OCI-LY7 (cell line): ENCODE data around the gene HCN1. TPM values are rescaled to one million over a fixed set of nuclear protein-coding genes. Genes with fewer than 3 reads are reported as not detected.

Experiments
- BruUV-seq: library from RNA; stranded (reverse); fragments of 400-500 nt; replicated peaks from 2 replicates; lab custom pipeline; 2021; lab: Mats Ljungman, UMichigan
- CTCF ChIA-PET: fragments of 300-600 bp; sonication (Branson Sonifier 250); formaldehyde crosslinking; loops from one replicate; lab custom pipeline; 2022; ENCODE audit warnings: antibody characterized with exemption; ENCODE audit not compliant: unreplicated experiment; lab: Charles Lee
- POLR2A ChIA-PET: fragments of 300-600 bp; sonication (Branson Sonifier 250); formaldehyde crosslinking; loops from one replicate; lab custom pipeline; 2022; ENCODE audit warnings: antibody characterized with exemption; lab: Charles Lee
- DNase-seq: peaks from one replicate; pipeline ENCODE4 v3.0.0-alpha.2; 2015; ENCODE audit warnings: low spot score
- H2AFZ ChIP-seq: fragments of 200-600 bp; sonication (generic), shearing (Covaris generic); 2 replicates; pipeline ENCODE4 v1.6.1; 2014; ENCODE audit warnings: mild to moderate bottlenecking, antibody characterized with exemption, low read length, moderate library complexity
- H3K27ac ChIP-seq: fragments of 200-600 bp; sonication (generic); 2 replicates; pipeline ENCODE4 v1.5.1; 2014; ENCODE audit warnings: mixed run types, low read depth, mild to moderate bottlenecking, moderate library complexity, low read length, inconsistent platforms; ENCODE audit not compliant: poor library complexity, severe bottlenecking
- H3K36me3 ChIP-seq: fragments of 200-600 bp; sonication (generic); 2 replicates; pipeline ENCODE4 v1.6.1; 2014; ENCODE audit warnings: mild to moderate bottlenecking, antibody characterized with exemption, low read length, moderate library complexity, mixed read lengths; ENCODE audit not compliant: insufficient read depth
- H3K4me1 ChIP-seq: fragments of 200-600 bp; sonication (generic); 2 replicates; pipeline ENCODE4 v1.5.1; 2014; ENCODE audit warnings: mild to moderate bottlenecking, low read length; ENCODE audit not compliant: insufficient read depth, poor library complexity, severe bottlenecking
- H3K4me2 ChIP-seq: fragments of 200-600 bp; sonication (generic); 2 replicates; pipeline ENCODE4 v1.6.1; 2014; ENCODE audit warnings: mild to moderate bottlenecking, low read length
- H3K4me3 ChIP-seq: fragments of 200-600 bp; sonication (generic); 2 replicates; pipeline ENCODE4 v1.5.1; 2014; ENCODE audit warnings: mild to moderate bottlenecking, low read depth, low read length; ENCODE audit not compliant: poor library complexity, severe bottlenecking
- H3K79me2 ChIP-seq: fragments of 200-600 bp; sonication (generic); 2 replicates; pipeline ENCODE4 v1.6.1; 2016; ENCODE audit warnings: low read depth, mild to moderate bottlenecking, low read length, moderate library complexity, mixed read lengths; ENCODE audit not compliant: insufficient read depth
- H3K9me2 ChIP-seq: fragments of 200-600 bp; sonication (generic); 2 replicates; pipeline ENCODE4 v1.6.1; 2016; ENCODE audit warnings: mild to moderate bottlenecking, low read length, mixed read lengths; ENCODE audit not compliant: insufficient read depth
- H3K9me3 ChIP-seq: fragments of 200-600 bp; sonication (generic); 2 replicates; pipeline ENCODE4 v1.6.1; 2014; ENCODE audit warnings: mild to moderate bottlenecking, mixed run types, low read length, mixed read lengths
- H4K20me1 ChIP-seq: fragments of 200-600 bp; sonication (generic); 2 replicates; pipeline ENCODE4 v1.6.1; 2014; ENCODE audit warnings: mild to moderate bottlenecking, antibody characterized with exemption, low read length, moderate library complexity, mixed read lengths; ENCODE audit not compliant: insufficient read depth
- CTCF ChIP-seq: fragments of 200-600 bp; sonication (generic); conservative IDR thresholded peaks from 2 replicates; pipeline ENCODE4 v1.5.1; 2014; ENCODE audit warnings: mild to moderate bottlenecking, antibody characterized with exemption, low read length, moderate library complexity, mixed read lengths
- EZH2phosphoT487 ChIP-seq: fragments of 200-600 bp; sonication (generic); IDR thresholded peaks from 2 replicates; pipeline ENCODE4 v1.6.1; 2018; ENCODE audit warnings: low read depth, borderline replicate concordance, mild to moderate bottlenecking, mixed run types, antibody characterized with exemption, low read length, moderate library complexity, mixed read lengths
- intact Hi-C: fragments of 100-400 bp; cut with micrococcal nuclease; formaldehyde crosslinking; loops from one replicate; pipeline ENCODE4 v1.10.0; 2022; ENCODE audit not compliant: unreplicated experiment
- total RNA-seq, 2 experiments: library from RNA; depleted of rRNA in 1 of 2; stranded (reverse); fragments of >200 nt in 1 of 2; shearing (Covaris generic) in 1 of 2; gene quantifications; 2 replicates each; pipeline ENCODE4 v1.2.3, GENCODE V29; 2014 to 2022

HCN1 gene
- total RNA-seq, 2 experiments from 2014 or later, result not detected

- H3K9me3 ChIP-seq, result no peaks in the 10 kb centered on the region
- no peak overlapping the region for H3K4me3 ChIP-seq
- no TSS peak for BruUV-seq
- no peaks in the 10 kb centered on the region for H3K9me2 ChIP-seq
- no peaks in the 10 kb centered on the region for H3K36me3 ChIP-seq
- DNase-seq, result no peak
- ChIA-PET POLR2A (interaction anchor here (0.6 kb wide), 1 partner anchor 57 kb away, joined by 5 read pairs; no protein-coding TSS in a partner anchor), CTCF (interaction anchor here (0.6 kb wide), 1 partner anchor 431 kb away, joined by 3 read pairs; no protein-coding TSS in a partner anchor)
- no peaks in the 10 kb centered on the region for H3K4me1 ChIP-seq
- no peak overlapping the region for H3K27ac ChIP-seq
- H3K4me2 ChIP-seq, result no peak overlapping the region
- no peaks in the 10 kb centered on the region for H4K20me1 ChIP-seq
- TF ChIP-seq CTCF, result no peak
- no peak for TF ChIP-seq EZH2phosphoT487
- H3K79me2 ChIP-seq, result no peaks in the 10 kb centered on the region
- intact Hi-C loops, result no loop called here
- no peak overlapping the region for H2AFZ ChIP-seq
Observed at GRCh38 chr5:45281081-45281480, 415.1 kb downstream of the HCN1 start.

GRCh38 chr5:45279109-45279508 is 417.1 kb downstream of the HCN1 start:
- TF ChIP-seq CTCF (no peak), EZH2phosphoT487 (no peak)
- Histone ChIP-seq H3K36me3 (no peaks in the 10 kb centered on the region), H2AFZ (no peak overlapping the region), H3K4me2 (no peak overlapping the region), H4K20me1 (no peaks in the 10 kb centered on the region), H3K9me3 (no peaks in the 10 kb centered on the region), H3K4me3 (no peak overlapping the region), H3K79me2 (no peaks in the 10 kb centered on the region), H3K9me2 (no peaks in the 10 kb centered on the region), H3K27ac (no peak overlapping the region), H3K4me1 (no peaks in the 10 kb centered on the region)
- ChIA-PET POLR2A (no interaction called here), CTCF (no interaction called here)
- intact Hi-C loops, result no loop called here
- no peak for DNase-seq
- BruUV-seq, result no TSS peak

- no peaks in the 10 kb centered on the region for H3K4me1 ChIP-seq
- H4K20me1 ChIP-seq, result no peaks in the 10 kb centered on the region
- H3K27ac ChIP-seq, result no peak overlapping the region
- no peak overlapping the region for H2AFZ ChIP-seq
- TF ChIP-seq EZH2phosphoT487 (no peak), CTCF (no peak)
- H3K79me2 ChIP-seq, result no peaks in the 10 kb centered on the region
- no peak overlapping the region for H3K4me3 ChIP-seq
- H3K9me3 ChIP-seq, result no peaks in the 10 kb centered on the region
- H3K4me2 ChIP-seq, result no peak overlapping the region
- DNase-seq, result no peak
- intact Hi-C loops, result no loop called here
- no peaks in the 10 kb centered on the region for H3K9me2 ChIP-seq
- POLR2A ChIA-PET, result no interaction called here
- H3K36me3 ChIP-seq, result no peaks in the 10 kb centered on the region
- BruUV-seq, result no TSS peak
- CTCF ChIA-PET, result no interaction called here
Observed at GRCh38 chr5:45277860-45278259, 418.3 kb downstream of the HCN1 start.
